ENCODE data around the gene CACNA2D4. TPM values are rescaled to one million over a fixed set of nuclear protein-coding genes. Genes with fewer than 3 reads are reported as not detected.

The CACNA2D4 gene
- total and polyA plus RNA-seq, 2 of the 13 experiments (the other 11 are each of a cell fraction or from before 2014, with no cell fraction given), result 14.2 to 136 TPM

- TF ChIP-seq AKNA (CRISPR knock-in tag; IDR thresholded peaks at IDR 0.05; ENCODE audit: borderline replicate concordance) (no peak), ZNF792 (CRISPR knock-in tag; IDR thresholded peaks at IDR 0.05) (no peak), KDM4B (CRISPR knock-in tag; IDR thresholded peaks at IDR 0.05) (0 out of 2 replicates have a peak, but pooled peaks have one; percentile 13), DMTF1 (CRISPR knock-in tag; IDR thresholded peaks at IDR 0.05) (no peak), KLF11 (CRISPR knock-in tag; IDR thresholded peaks at IDR 0.05) (no peak), FOXJ3 (CRISPR knock-in tag; IDR thresholded peaks at IDR 0.05; ENCODE audit: borderline replicate concordance) (no peak), PRDM15 (CRISPR knock-in tag; IDR thresholded peaks at IDR 0.05) (no peak), ETS1 (CRISPR knock-in tag; IDR thresholded peaks at IDR 0.05) (no peak), SNAI1 (CRISPR knock-in tag; IDR thresholded peaks at IDR 0.05; ENCODE audit: borderline replicate concordance) (no peak), ZNF562 (CRISPR knock-in tag; IDR thresholded peaks at IDR 0.05; ENCODE audit: borderline replicate concordance) (no peak), ZFAT (CRISPR knock-in tag; conservative IDR thresholded peaks at IDR 0.05) (no peak)
Measured at GRCh38 chr12:1795785-1796514, 122.5 kb downstream of the CACNA2D4 start (continued).
